ENCODE data around the gene CPM.

GRCh38 chr12:68951652-68952051, 18.7 kb upstream of the CPM start:
- TF ChIP-seq, protein P1, sequence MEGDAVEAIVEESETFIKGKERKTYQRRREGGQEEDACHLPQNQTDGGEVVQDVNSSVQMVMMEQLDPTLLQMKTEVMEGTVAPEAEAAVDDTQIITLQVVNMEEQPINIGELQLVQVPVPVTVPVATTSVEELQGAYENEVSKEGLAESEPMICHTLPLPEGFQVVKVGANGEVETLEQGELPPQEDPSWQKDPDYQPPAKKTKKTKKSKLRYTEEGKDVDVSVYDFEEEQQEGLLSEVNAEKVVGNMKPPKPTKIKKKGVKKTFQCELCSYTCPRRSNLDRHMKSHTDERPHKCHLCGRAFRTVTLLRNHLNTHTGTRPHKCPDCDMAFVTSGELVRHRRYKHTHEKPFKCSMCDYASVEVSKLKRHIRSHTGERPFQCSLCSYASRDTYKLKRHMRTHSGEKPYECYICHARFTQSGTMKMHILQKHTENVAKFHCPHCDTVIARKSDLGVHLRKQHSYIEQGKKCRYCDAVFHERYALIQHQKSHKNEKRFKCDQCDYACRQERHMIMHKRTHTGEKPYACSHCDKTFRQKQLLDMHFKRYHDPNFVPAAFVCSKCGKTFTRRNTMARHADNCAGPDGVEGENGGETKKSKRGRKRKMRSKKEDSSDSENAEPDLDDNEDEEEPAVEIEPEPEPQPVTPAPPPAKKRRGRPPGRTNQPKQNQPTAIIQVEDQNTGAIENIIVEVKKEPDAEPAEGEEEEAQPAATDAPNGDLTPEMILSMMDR (conservative IDR thresholded peaks at IDR 0.05; ENCODE audit: low read depth, low read length), result no peak
- TF ChIP-seq, protein P2, sequence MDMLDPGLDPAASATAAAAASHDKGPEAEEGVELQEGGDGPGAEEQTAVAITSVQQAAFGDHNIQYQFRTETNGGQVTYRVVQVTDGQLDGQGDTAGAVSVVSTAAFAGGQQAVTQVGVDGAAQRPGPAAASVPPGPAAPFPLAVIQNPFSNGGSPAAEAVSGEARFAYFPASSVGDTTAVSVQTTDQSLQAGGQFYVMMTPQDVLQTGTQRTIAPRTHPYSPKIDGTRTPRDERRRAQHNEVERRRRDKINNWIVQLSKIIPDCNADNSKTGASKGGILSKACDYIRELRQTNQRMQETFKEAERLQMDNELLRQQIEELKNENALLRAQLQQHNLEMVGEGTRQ (IDR thresholded peaks at IDR 0.05; ENCODE audit: low read depth, low read length), result no peak
- TF ChIP-seq POLR2A (IDR thresholded peaks at IDR 0.05; ENCODE audit: low read depth, low read length) (no peak), FOS (IDR thresholded peaks at IDR 0.05; ENCODE audit: low read depth, low read length) (no peak), RAD21 (IDR thresholded peaks at IDR 0.05; ENCODE audit: low read length) (no peak)
